HEK293 (cell line): ENCODE results near the gene GRB10.
A peak's percentile ranks its signal among the peaks of the same experiment; 100 is the strongest.

Experiments
- CTCF ChIA-PET: fragments of 350-600 bp; formaldehyde crosslinking; extraction: SDS; loops from one replicate; lab custom pipeline; 2021; ENCODE audit warnings: antibody characterized with exemption; lab: Yijun Ruan, JAX
- POLR2A ChIA-PET: fragments of 300-600 bp; formaldehyde crosslinking; extraction: SDS; loops from one replicate; lab custom pipeline; 2020; ENCODE audit warnings: antibody characterized with exemption, inconsistent platforms; lab: Yijun Ruan, JAX
- H3K27ac ChIP-seq: fragments of 200-500 bp; sonication (Bioruptor generic); 2 replicates; pipeline ENCODE4 v1.5.1; 2014; ENCODE audit warnings: low read depth, low read length, control low read depth, inconsistent platforms; ENCODE audit errors: extremely low read depth
- H3K36me3 ChIP-seq, 2 experiments: fragments of 200-500 bp in 1 of 2; sonication (Bioruptor generic) in 1 of 2; 1 replicate in 1 of 2; 2 replicates in 1 of 2; pipeline ENCODE4 v1.5.1; 2014 to 2017; ENCODE audit warnings: inconsistent platforms in 2 of 2, low read length in 2 of 2; ENCODE audit not compliant: control insufficient read depth in 2 of 2, insufficient read depth in 1 of 2
- H3K4me1 ChIP-seq: fragments of 200-500 bp; sonication (Bioruptor generic); 2 replicates; pipeline ENCODE4 v1.5.1; 2014; ENCODE audit warnings: mild to moderate bottlenecking, low read length, inconsistent platforms; ENCODE audit not compliant: control insufficient read depth, insufficient read depth
- H3K4me3 ChIP-seq: 2 replicates; pipeline ENCODE4 v1.5.1; 2011; ENCODE audit warnings: low read depth, mild to moderate bottlenecking, control low read depth, low read length, moderate library complexity
- H3K9me3 ChIP-seq: fragments of 200-500 bp; sonication (Bioruptor generic); 2 replicates; pipeline ENCODE4 v1.5.1; 2014; ENCODE audit warnings: low read depth, low read length, inconsistent platforms; ENCODE audit not compliant: control insufficient read depth, insufficient read depth
- HOXA7 ChIP-seq: sonication (generic); formaldehyde crosslinking; IDR thresholded peaks from 2 replicates; pipeline ENCODE4 v1.8.1; 2022; ENCODE audit warnings: missing genetic modification reagents, borderline replicate concordance
- KLF1 ChIP-seq: fragments of 450-650 bp; formaldehyde crosslinking; IDR thresholded peaks from 2 replicates; pipeline ENCODE4 v1.5.1; 2016; ENCODE audit warnings: missing biosample characterization, missing genetic modification characterization
- KLF10 ChIP-seq: fragments of 450-650 bp; IDR thresholded peaks from 2 replicates; pipeline ENCODE4 v1.5.1; 2018; ENCODE audit warnings: missing biosample characterization, mild to moderate bottlenecking, missing genetic modification characterization
- PRDM10 ChIP-seq: fragments of 450-650 bp; formaldehyde crosslinking; IDR thresholded peaks from 2 replicates; pipeline ENCODE4 v1.5.1; 2016; ENCODE audit warnings: missing biosample characterization, missing genetic modification characterization
- SCRT2 ChIP-seq: fragments of 450-650 bp; formaldehyde crosslinking; IDR thresholded peaks from 2 replicates; pipeline ENCODE4 v1.5.1; 2016; ENCODE audit warnings: missing biosample characterization, missing genetic modification characterization
- ZBTB26 ChIP-seq: fragments of 450-650 bp; formaldehyde crosslinking; optimal IDR thresholded peaks from 2 replicates; pipeline ENCODE3; 2016; ENCODE audit warnings: missing biosample characterization, mild to moderate bottlenecking, missing genetic modification characterization
- ZBTB6 ChIP-seq: fragments of 450-650 bp; formaldehyde crosslinking; IDR thresholded peaks from 2 replicates; pipeline ENCODE4 v1.5.1; 2017; ENCODE audit warnings: missing biosample characterization, missing genetic modification characterization
- ZNF112 ChIP-seq: fragments of 450-650 bp; formaldehyde crosslinking; IDR thresholded peaks from 2 replicates; pipeline ENCODE4 v1.5.0; 2017; ENCODE audit warnings: missing biosample characterization, missing genetic modification characterization
- ZNF366 ChIP-seq: fragments of 450-650 bp; formaldehyde crosslinking; conservative IDR thresholded peaks from 2 replicates; pipeline ENCODE4 v1.5.1; 2016; ENCODE audit warnings: missing biosample characterization, missing genetic modification characterization
- ZNF394 ChIP-seq: fragments of 450-650 bp; formaldehyde crosslinking; IDR thresholded peaks from 2 replicates; pipeline ENCODE4 v1.5.1; 2016; ENCODE audit warnings: missing biosample characterization, missing genetic modification characterization, mild to moderate bottlenecking, moderate library complexity, borderline replicate concordance
- ZNF514 ChIP-seq: fragments of 450-650 bp; formaldehyde crosslinking; IDR thresholded peaks from 2 replicates; pipeline ENCODE4 v1.5.1; 2016; ENCODE audit warnings: missing biosample characterization, missing genetic modification characterization
- ZNF580 ChIP-seq: fragments of 450-650 bp; formaldehyde crosslinking; IDR thresholded peaks from 2 replicates; pipeline ENCODE4 v1.5.1; 2016; ENCODE audit warnings: missing biosample characterization, missing genetic modification characterization
- ZNF623 ChIP-seq: fragments of 450-650 bp; formaldehyde crosslinking; IDR thresholded peaks from 2 replicates; pipeline ENCODE4 v1.5.1; 2016; ENCODE audit warnings: missing biosample characterization, missing genetic modification characterization
- ZNF664 ChIP-seq: fragments of 450-650 bp; formaldehyde crosslinking; IDR thresholded peaks from 2 replicates; pipeline ENCODE4 v1.5.1; 2016; ENCODE audit warnings: missing biosample characterization, missing genetic modification characterization
- ZNF704 ChIP-seq: fragments of 450-650 bp; formaldehyde crosslinking; IDR thresholded peaks from 2 replicates; pipeline ENCODE4 v1.5.1; 2016; ENCODE audit warnings: missing biosample characterization, missing genetic modification characterization
- ZNF776 ChIP-seq: fragments of 450-650 bp; formaldehyde crosslinking; IDR thresholded peaks from 2 replicates; pipeline ENCODE4 v1.5.0; 2017; ENCODE audit warnings: missing biosample characterization, missing genetic modification characterization, borderline replicate concordance
- ZNF777 ChIP-seq: fragments of 450-650 bp; formaldehyde crosslinking; IDR thresholded peaks from 2 replicates; pipeline ENCODE4 v1.5.1; 2017; ENCODE audit warnings: missing biosample characterization, missing genetic modification characterization, borderline replicate concordance

GRB10 gene

GRCh38 chr7:50778189-50778588, 4.5 kb downstream of the GRB10 start (continued):
- no peak for TF ChIP-seq ZNF580 (tag by site-specific recombination)
- TF ChIP-seq ZNF514 = no peak
- no peak for TF ChIP-seq ZNF623
- TF ChIP-seq PRDM10 = no peak
- TF ChIP-seq SCRT2 = no peak
- TF ChIP-seq KLF10 (tag by site-specific recombination) = no peak
- TF ChIP-seq HOXA7 (CRISPR knock-in tag) = no peak

GRCh38 chr7:50775836-50776235, 6.9 kb downstream of the GRB10 start:
- Histone ChIP-seq H3K4me3 (no peak overlapping the region), H3K4me1 (peaks cover 11% of the 10 kb centered on the region; the same call in 1 of the 2 replicates), H3K36me3 (no peaks in the 10 kb centered on the region), H3K9me3 (no peaks in the 10 kb centered on the region), H3K27ac (no peak overlapping the region)
- POLR2A ChIA-PET = no interaction called here
- no peak for TF ChIP-seq ZBTB26 (tag by site-specific recombination)
- TF ChIP-seq ZNF704 (tag by site-specific recombination) = no peak
- TF ChIP-seq ZNF776 (tag by site-specific recombination) = no peak
- no peak for TF ChIP-seq ZNF112
- TF ChIP-seq KLF1 = 0 out of 2 replicates have a peak, but pooled peaks have one; percentile 26
- TF ChIP-seq ZBTB6 = no peak
- no peak for TF ChIP-seq ZNF664
- no peak for TF ChIP-seq ZNF514
- no peak for TF ChIP-seq ZNF394 (tag by site-specific recombination)
- CTCF ChIA-PET = no interaction called here

GRCh38 chr7:50775231-50775630, 7.5 kb downstream of the GRB10 start:
- POLR2A ChIA-PET = no interaction called here
- H3K4me3 ChIP-seq = no peak overlapping the region
- TF ChIP-seq ZNF777 (tag by site-specific recombination) = no peak
- TF ChIP-seq ZNF366 = no peak
- TF ChIP-seq, all 188 proteins: peak for 0
- H3K36me3 ChIP-seq = no peaks in the 10 kb centered on the region
- H3K4me1 ChIP-seq = peaks cover 11% of the 10 kb centered on the region; the same call in 1 of the 2 replicates
- CTCF ChIA-PET = interaction anchor here (0.6 kb wide), 1 partner anchor 239 kb away, joined by 3 read pairs; no protein-coding TSS in a partner anchor
- H3K27ac ChIP-seq = no peak overlapping the region
- H3K9me3 ChIP-seq = no peaks in the 10 kb centered on the region
